HG02840 (cell line): Measurements from ENCODE around the gene STAT3.
"Not testable (repeated sequence)": the region's sequence is repeated elsewhere in the genome, so short reads cannot be mapped to it uniquely, and the experiment has no call there.

Experiments used
- ATAC-seq: cut with Tn5 transposase; IDR thresholded peaks from one replicate; pipeline ENCODE4 v1.9.1; 2021; ENCODE audit warnings: mild to moderate bottlenecking, moderate library complexity, moderate number of reproducible peaks; ENCODE audit not compliant: unreplicated experiment, low FRiP score

STAT3 gene

DNA sequence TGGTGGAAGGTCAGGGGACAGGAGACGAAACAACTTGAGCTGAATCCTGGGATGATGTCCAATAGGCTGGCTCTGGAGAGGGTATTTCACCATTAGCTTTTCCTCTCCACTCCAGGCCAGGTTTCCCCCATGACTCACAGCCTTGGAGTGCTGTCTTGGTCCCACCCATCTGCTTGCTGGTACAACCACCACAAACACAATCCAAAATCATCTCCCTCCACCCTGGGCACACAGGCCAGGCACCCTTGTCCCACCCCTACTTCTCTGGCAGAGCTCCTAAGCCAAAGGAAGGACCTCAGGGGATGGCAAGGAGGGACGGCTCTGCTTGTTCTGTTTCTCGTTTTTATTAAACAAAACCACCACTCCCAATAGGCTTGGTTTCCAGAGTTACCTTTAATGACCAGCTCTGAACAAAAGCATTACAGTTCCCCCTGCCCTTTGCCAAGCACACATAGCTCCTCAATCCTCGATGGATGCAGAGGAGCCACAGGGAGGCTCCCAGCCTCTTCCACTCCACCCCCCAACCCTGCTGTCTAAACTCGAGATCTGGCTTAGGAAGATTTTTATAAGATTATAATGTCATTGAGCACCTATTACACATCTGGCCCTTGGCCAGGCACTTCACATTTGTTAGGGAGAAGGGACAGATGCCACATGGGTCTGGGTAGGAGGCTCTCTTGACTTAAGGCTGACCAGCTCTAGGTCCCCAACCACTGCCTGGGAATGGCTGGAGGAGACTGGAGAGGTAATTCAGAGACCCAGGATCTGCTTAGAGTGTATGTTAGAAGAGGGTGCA is 21.5 kb upstream of the STAT3 start:
- ATAC-seq = no peak

DNA sequence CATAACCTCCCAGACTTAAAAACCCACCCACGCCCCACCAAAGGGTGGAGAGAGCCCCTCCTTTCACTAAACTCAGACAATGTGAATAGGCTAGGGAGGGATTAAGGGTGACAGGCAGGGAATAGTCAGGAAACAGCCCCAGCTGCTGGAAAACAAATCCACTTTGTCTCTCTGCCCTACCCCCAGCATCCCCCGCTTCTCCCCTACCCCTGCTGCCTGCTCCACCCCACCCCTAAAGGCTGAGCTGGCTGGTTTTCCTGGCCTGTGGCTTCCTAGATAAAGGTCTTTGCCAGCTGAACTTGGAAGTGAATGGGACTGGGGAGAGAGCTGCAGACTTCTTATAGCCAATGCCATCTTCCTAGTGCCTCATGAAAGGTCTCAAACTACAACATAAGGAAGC is 19.8 kb upstream of the STAT3 start:
- no peak for ATAC-seq

DNA sequence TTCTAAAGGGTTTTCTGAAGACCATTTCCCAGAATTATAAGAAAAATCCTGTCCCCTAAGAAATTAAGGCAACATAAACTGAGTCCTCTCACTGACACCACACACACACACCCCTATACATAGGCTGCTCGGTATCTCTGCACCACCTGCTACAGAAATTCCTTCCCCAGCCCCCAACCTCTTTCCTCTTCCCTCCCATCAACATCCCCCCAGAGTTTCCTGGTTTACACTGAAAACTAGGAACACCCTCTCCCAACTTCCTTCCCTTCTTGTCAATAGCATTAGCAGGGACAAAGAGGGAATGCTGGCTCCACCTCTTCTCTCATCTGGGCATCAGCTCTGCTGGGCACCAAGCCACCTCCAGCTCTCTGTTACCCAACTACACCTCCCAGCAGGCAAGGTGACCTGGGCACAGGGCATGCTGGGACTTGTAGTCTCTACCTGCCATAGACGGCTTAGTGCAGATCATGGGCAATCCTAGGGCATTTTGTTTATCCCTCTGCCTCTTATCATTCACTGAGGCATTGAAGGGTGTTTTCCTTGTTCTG is 19.1 kb upstream of the STAT3 start:
- ATAC-seq = no peak

DNA sequence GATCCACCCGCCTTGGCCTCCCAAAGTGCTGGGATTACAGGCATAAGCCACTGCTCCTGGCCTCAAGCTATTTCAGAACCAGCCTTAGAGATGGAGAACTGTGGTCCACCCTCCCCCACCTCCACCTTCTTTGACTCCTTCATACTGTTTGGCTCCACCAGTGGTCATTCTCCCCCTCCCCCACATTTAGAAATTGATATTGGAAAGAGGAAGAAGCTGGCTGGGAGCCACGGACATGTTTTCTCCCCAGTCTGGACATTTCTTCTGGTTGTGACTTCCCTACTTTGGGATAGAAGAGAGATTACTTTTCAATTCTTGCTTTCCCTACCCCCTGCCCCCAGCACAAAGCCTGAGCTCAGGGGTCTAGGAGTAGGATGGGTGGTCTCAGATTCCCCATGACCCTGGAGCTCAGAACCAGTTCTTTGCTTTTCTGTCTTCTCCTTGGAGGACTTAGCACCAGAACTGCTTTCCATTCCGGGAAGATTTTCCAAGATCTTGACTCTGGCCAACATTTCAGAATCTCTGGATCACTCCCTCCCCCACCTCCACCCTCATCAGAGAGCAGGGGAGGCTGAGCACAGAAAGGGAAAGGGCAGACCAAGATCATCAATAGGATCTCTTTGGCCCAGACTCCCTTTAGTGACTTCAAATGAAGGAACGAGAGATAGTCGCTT is 18.5 kb upstream of the STAT3 start:
- ATAC-seq = no peak

DNA sequence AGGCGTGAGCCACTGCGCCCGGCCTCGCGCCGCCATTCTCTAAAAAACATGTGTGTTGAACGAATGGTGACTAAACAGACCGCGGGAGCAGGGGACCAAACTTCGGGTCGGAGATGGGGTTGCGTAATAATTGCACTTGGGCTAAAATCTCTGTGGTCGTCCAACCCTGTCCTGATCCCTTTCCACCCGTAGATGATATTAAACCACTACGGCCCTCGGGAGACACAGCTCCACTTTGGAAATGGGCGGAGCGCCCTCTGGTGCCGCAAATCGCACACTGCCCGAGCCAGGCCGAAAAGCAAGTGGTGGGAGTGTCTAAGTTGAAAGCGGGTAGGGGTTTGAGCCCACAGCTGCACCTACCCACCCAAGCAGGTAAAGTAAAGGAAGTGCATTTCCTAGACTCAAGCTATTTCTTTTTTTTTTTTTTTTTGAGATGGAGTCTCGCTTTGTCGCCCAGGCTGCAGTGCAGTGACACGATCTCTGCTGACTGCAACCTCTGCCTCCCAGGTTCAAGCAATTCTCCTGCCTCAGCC is 17.8 kb upstream of the STAT3 start:
- ATAC-seq = no peak

DNA sequence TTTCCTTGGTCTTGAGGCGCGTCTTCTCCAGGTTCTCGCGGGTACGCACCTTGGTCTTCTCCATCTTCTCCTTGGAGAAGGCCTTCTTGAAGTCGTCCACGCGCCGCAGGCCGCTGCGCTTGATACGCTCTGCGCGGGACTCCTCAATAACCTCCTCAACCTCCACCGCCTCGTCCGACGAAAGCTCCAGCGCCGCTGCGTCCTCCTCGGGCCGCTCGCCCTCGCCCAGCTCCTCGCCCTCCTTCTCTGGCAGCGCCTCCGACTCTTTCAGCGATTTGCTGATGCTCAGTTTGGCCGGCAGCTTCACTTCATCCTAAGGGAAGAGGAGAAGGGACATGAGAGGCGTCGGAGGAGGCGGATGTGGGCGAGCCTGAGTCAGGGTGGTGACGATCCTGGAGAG is 16.8 kb upstream of the STAT3 start:
- no peak for ATAC-seq

DNA sequence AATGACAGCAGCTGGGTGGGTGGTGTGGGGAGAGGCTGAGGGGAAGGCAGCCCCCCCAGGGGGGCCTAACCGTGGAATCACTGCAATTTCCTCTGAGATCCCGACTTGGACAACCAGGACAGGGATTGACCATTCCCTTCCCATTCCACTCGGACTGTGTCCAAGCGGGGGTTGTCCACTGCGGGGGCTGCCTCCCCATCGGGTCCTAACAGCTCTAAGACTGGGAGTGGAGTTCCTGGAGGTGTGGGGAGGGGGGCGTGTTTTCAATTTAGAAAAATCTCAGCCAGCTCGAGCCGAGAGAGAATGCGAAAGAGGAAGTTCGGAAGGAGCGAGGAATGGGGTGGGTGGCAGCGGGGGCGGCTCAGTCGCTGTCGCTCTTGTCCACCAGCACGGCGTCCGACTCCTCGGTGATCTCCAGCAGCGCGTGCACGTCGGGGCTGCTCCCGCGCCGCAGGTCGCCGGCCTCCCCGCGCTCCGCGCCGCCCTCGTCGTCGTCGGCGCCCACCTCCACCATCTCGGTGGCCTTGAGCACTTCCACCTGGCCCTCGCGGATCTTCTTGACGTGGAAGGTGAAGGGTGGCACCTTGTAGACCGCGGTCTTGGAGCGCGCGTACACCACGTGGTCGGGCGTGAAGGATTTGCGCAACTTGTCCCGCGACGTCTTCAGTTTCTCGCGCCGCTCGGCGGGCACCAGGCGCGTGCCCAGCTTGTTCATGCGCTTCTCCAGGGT is 16.2 kb upstream of the STAT3 start:
- no peak for ATAC-seq

DNA sequence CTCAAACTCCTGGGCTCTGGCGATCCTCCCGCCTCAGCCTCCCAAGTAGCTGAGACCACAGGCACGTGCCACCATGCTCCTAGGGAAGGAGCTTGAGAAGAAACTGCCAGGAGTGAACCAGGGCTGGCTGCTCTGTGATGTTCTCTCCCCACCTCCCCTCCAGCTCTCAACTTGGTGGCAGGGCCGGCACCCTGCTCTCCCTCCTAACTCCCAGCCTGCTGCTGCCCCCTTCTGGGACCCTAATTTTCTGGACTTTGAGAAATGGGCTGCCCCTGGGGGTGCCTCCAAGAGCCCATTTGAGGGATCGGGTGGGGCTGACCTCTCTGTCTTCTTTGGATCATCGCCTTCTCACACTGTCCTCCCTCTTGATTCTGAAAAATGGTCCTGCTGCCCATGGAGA is 14.9 kb upstream of the STAT3 start:
- no peak for ATAC-seq

DNA sequence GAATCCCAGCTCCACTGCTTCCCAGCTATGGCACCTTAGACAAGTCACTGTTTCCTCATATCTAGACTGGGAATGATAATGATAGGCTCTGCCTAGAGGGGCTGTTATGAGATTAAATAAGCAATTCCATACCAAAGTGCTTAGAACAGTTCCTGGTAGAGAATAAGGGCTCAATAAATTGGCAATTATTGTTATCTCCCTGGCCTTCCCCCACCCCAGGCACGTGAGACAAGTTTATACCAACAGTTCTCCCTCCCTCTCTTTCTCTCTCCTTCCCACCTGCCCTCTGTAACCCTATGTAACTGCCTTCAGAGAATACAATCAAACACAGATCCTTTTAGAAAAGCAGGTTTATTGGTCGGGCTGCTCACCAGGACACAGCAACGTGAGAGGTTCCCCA is 13.9 kb upstream of the STAT3 start:
- ATAC-seq = no peak

DNA sequence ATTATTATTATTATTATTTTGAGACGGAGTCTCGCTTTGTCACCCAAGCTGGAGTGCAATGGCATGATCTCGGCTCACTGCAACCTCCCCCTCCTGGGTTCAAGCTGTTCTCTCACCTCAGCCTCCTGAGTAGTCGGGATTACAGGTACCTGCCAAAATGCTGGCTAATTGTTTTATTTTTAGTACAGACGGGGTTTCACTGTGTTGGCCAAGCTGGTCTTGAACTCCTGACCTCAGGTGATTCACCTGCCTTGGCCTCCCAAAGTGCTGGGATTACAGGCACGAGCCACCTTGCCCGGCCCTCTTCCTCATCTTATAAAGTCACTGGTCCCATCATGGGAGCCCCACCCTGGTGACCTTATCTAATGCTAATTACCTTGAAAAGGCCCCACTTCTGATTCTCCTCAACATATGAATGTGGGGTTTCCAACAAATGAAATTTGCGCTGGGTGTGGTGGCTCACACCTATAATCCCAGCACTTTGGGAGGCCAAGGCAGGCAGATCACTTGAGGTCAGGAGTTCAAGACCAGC is 12.7 kb upstream of the STAT3 start:
- ATAC-seq = not testable (repeated sequence)

DNA sequence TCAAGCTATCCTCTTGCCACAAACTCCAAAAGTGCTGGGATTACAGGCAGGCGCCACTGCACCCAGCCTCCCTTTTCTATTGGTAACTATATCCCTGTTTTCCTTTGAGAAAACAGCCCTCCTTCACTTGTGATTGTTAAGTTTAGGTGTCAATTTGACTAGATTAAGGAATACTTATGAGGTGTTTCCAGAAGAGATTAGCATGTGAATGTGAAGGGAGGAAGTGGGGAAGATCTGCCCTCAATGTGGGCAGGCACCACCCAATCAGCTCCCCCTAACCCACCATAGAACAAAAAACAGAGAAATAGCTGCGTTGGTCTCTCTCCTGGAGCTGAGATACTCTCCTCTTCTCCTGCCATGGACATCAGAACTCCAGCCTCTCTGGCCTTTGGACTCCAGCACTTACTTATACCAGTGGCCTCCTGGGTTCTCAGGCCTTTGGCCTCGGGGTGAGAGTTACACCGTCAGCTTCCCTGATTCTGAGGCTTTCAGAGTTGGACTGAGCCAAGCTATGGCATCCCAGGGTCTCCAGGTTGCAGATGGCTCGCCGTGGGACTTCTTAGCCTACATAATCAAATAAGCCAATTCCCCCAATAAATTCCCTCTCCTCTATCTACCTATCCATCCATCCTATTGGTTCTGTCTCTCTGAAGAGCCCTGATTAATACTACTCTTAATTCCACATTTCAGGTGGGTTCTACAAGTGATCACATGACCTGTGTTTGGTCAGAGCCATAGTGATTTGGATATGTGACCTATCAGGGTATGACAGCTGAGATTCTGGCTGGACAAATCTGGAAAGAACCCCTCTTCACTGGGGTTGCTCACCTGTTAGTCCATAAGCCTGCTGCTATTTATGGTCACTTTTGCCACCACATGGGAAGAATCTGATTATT is 12.0 kb upstream of the STAT3 start:
- ATAC-seq = no peak

DNA sequence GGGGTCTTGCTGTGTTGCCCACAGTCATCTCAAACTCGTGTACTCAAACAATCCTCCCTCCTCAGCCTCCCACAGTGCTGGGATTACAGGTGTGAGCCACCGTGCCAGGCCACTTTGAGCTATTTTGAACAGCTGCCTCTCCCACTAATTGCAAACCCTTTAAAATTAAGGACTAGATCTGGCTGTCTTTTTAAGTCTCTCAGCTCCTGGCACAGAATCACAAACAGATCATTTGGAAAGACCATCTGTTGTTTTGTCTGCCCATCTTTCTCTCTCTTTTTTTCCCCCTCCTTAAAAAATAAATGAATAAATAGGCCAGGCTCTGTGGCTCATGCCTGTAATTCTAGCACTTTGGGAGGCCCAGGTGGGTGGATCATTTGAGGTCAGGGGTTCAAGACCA is 10.9 kb upstream of the STAT3 start:
- no peak for ATAC-seq

DNA sequence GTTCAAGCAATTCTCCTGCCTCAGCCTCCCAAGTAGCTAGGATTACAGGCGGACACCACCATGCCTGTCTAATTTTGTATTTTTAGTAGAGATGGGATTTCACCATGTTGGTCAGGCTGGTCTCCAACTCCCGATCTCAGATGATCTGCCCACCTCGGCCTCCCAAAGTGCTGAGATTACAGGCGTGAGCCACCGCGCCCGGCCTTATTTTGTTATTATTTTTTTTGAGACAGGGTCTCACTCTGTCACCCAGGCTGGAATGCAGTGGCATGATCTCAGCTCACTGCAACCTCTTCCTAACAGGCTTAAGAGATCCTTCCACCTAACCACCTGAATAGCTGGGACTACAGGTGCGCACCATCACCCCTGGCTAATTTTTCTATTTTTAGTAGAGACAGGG is 7.4 kb upstream of the STAT3 start:
- ATAC-seq = not testable (repeated sequence)

DNA sequence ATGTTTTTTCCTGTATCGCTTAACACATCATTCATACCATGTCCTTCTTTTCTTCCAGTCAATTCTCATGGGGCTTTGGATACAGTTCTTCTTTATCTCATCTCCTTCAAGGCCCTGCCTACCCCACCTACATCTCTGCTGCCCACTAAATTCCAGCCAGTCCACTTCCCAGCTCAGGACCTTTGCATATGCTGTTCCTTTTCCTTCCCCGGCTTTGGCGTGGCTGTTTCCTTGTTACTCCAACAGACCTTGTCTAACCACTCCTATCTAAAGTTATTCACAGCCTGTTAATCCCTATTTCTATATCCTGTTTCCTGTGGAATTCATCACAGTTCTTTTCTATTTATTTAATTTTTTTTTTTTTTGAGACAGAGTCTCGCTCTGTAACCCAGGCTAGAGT is 6.6 kb upstream of the STAT3 start:
- no peak for ATAC-seq

DNA sequence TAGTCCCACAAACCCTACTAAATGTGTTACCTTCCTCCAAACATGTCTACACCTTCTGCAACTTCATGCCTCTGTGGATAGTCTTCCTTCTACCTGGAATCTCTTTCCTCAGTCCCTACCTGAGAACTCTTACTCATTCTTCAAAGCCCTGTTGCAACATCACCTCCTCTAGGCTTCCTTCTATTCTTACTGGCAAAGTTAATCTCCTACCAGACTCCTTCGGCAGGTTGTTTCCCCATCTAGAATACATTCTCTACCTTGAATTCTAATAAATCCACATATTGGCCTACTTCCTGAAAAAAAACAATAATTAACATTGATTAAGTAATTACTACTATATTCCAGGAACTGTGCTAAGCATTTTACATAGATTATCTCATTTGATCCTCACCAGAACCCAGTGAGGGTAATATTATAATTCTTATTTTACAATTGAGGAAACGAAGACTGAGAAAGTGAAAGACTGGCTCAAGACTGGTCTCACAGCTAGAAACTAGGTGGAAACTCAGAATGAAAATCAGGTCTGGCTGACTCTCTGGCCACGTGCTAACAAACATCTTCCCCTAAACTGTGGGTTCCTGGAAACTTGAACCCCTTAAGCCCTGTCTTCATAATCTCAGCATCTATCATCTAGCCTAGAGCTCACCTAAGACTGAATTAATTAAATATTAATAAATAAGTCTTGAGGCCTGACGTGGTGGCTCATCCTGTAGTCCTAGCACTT is 4.6 kb upstream of the STAT3 start:
- ATAC-seq = no peak

DNA sequence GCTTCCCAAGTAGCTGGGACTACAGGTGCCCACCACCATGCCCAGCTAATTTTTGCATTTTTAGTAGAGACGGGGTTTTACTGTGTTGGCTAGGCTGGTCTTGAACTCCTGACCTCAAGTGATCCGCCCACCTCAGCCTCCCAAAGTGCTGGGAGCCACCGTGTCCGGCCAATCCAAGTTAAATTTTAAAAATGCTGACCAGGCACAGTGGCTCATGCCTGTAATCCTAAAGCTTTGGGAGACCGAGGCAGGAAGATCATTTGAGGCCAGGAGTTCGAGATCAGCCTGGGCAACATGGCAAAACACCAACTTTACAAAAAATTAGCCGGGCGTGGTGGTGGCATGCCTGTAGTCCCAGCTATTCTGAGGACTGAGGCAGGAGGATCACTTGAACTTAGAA is 3.2 kb upstream of the STAT3 start:
- ATAC-seq = not testable (repeated sequence)

DNA sequence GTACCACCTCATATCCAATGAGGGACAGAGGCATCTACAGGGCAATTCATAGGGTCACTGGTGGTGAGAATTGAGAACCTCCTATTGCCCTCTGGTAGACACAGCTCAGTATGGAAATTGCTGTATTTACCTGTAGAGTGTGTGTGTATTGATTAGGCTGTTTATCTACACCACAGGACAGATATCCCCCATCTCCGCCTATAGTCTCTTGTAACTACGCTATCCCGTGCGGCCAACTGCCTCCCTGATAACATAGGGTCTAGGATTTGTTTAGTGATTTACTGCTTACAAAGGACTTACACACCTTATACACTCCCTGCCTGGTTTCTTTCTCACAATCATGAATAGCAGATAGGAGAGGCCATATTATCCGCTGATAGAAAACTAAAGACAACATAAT is 1.7 kb upstream of the STAT3 start:
- no peak for ATAC-seq

DNA sequence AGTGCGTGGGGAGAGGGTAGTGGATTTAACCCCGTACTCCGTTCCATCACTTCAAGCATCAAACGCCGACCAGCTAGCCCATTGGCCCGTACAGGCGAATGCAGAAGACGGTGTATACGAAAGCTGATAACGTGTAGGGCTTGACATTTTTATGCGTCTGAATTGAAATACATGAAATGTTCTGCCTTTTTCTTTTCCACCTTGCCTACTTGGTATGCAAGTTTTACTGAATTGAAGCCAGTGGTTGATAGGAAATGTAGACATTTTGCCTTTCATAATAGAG is 834 bp upstream of the STAT3 start:
- ATAC-seq = no peak

DNA sequence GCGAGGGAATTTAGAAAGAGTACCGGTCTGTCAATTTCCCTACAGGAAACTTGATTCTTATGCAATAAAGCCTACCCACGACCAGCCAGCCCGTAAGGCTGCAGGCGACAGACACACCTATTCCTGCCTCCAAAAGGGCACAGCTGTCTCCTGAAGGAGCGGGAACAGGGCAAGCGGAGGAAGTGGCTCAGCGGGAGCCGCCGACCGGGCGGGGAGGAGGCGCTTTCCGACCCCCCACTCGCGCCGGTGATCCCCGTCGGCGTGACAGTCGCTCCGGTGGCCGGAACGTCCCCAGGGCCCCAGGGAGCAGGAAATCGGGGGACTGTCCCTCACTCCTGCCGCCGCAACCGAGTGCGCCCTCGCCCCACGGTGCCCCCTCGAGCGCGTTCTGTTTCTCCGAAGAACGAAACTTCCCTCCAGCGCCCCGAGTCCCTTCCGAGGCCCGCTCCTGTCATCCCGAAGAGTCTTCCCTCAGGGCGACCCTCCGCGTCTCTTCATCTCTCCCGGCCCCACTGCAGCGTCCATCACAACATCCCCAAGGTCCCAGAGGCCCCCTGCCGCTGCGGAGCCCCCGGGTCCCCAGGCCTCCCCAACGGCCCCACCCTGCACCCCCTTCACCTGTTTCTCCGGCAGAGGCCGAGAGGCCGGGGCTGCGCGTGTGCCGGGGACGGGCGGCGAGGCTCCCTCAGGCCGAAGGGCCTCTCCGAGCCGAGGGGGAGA is 421 bp downstream of the STAT3 start:
- ATAC-seq = peak; percentile 0
